SK-N-SH (cell line): ENCODE measurements around the gene MTMR1.

Source experiments
- EZH2phosphoT487 ChIP-seq: fragments of 200-600 bp; sonication (generic); IDR thresholded peaks from 2 replicates; pipeline ENCODE4 v1.6.1; 2017; ENCODE audit warnings: low read depth, mixed run types, mild to moderate bottlenecking, antibody characterized with exemption, moderate library complexity, borderline replicate concordance
- TAF1 ChIP-seq: IDR thresholded peaks from 2 replicates; pipeline ENCODE4 v1.6.1; 2012; ENCODE audit warnings: low read depth, mild to moderate bottlenecking, low read length, moderate library complexity, borderline replicate concordance
- TF ChIP-seq, protein P1 (sequence below): fragments of 200-600 bp; sonication (generic); IDR thresholded peaks from 2 replicates; pipeline ENCODE4 v1.6.1; 2017; ENCODE audit warnings: antibody characterized with exemption, mild to moderate bottlenecking, moderate library complexity

DNA sequence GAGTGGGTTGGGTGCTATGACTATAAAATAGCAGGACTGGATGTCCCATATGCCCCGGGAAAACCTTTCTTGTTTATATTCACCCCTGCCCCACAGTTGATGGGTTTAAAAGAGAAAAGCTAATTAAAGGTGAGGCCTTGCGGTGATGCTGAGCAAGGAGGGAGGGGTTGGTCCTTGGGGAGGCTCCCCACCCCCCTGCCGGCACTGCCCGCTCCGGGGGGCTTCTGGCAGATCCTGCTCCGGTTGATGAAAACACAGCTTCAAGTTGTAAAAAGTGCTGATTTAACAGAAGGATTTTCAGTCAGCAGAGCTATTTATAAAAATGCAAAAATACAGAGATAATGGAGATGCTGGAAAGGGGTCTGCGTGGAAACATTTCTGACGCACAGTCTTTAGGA, 68.6 kb downstream of the MTMR1 start:
- TF ChIP-seq EZH2phosphoT487 (no peak), TAF1 (no peak)
- TF ChIP-seq, protein P1, sequence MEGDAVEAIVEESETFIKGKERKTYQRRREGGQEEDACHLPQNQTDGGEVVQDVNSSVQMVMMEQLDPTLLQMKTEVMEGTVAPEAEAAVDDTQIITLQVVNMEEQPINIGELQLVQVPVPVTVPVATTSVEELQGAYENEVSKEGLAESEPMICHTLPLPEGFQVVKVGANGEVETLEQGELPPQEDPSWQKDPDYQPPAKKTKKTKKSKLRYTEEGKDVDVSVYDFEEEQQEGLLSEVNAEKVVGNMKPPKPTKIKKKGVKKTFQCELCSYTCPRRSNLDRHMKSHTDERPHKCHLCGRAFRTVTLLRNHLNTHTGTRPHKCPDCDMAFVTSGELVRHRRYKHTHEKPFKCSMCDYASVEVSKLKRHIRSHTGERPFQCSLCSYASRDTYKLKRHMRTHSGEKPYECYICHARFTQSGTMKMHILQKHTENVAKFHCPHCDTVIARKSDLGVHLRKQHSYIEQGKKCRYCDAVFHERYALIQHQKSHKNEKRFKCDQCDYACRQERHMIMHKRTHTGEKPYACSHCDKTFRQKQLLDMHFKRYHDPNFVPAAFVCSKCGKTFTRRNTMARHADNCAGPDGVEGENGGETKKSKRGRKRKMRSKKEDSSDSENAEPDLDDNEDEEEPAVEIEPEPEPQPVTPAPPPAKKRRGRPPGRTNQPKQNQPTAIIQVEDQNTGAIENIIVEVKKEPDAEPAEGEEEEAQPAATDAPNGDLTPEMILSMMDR, result no peak
